Measurements from ENCODE around the gene CPZ. TPM values are rescaled to one million over a fixed set of nuclear protein-coding genes. Genes with fewer than 3 reads are reported as not detected.

CPZ gene
- total and polyA plus RNA-seq, 12 donors = 0.53 to 6.4 (median 3.9) TPM

DNA sequence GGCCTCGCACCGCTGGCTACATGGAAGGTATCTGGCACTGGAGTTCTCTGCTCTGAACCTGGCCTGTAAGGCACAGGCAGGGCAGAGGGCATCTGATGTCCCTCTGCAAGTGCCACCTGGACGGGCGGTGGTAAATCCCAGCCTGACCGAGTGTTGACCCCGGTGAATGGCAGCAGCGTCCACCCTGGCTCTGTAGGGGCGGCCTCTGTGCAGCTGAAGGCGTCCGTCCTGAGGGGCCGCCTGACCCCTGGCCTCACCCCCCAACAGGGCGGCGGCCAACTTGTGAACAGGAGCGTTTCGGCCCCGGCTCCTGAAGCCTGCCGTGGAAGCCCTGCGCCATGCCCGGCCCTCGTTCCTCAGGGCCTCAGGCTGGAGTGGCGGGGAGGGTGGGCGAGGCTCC is 51.4 kb downstream of the CPZ start:
- WGBS, 4 donors = 73 to 100% (median 85%) methylated on average over 2 to 22 of the region's 22 CpGs
- Histone ChIP-seq H3K4me3 (no peak overlapping the region), H3K27me3 (no peaks in the 10 kb centered on the region), H3K9me3 (replicated peaks in 1 of 3) (no peaks in the 10 kb centered on the region), H3K27ac (no peak overlapping the region), H3K4me1 (replicated peaks in 1 of 2) (no peaks in the 10 kb centered on the region), H3K36me3 (replicated peaks in 1 of 2) (no peaks in the 10 kb centered on the region)
- intact Hi-C loops (cut with DNase I) = no loop called here
- peak in 1 of 7 donors; percentile 3 for DNase-seq
- TF ChIP-seq, protein P1, sequence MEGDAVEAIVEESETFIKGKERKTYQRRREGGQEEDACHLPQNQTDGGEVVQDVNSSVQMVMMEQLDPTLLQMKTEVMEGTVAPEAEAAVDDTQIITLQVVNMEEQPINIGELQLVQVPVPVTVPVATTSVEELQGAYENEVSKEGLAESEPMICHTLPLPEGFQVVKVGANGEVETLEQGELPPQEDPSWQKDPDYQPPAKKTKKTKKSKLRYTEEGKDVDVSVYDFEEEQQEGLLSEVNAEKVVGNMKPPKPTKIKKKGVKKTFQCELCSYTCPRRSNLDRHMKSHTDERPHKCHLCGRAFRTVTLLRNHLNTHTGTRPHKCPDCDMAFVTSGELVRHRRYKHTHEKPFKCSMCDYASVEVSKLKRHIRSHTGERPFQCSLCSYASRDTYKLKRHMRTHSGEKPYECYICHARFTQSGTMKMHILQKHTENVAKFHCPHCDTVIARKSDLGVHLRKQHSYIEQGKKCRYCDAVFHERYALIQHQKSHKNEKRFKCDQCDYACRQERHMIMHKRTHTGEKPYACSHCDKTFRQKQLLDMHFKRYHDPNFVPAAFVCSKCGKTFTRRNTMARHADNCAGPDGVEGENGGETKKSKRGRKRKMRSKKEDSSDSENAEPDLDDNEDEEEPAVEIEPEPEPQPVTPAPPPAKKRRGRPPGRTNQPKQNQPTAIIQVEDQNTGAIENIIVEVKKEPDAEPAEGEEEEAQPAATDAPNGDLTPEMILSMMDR (IDR thresholded peaks at IDR 0.05) = no peak
- no peak for TF ChIP-seq POLR2A (IDR thresholded peaks at IDR 0.05)

DNA sequence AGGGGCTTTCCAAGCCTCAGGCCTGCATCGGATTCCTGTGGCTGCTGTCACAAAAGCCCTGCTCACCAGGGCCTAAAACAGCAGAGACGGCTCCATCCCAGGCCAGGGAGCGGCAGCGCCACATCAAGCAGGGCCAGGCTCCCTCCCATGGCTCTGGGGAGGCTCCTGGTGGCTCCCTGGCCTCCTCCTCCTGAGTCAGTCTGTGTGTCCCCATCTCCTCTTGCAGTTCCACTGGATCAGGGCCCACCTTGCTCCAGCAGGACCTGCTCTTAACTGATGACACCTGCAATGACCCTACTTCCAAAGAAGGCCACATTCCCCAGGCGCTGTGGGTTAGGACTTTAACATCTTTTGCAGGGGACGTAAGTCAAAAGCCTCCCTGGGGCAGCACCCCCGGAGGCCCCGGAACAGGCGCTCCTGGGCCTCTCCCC is 51.9 kb downstream of the CPZ start:
- no peak overlapping the region for H3K4me3 ChIP-seq
- intact Hi-C loops (cut with DNase I) = no loop called here
- no peaks in the 10 kb centered on the region for H3K9me3 ChIP-seq (replicated peaks in 1 of 3)
- no peaks in the 10 kb centered on the region for H3K36me3 ChIP-seq (replicated peaks in 1 of 2)
- H3K27me3 ChIP-seq = no peaks in the 10 kb centered on the region
- no peak overlapping the region for H3K27ac ChIP-seq
- WGBS, 4 donors = 74 to 86% (median 81%) methylated on average over 3 to 9 of the region's 9 CpGs
- peak in 1 of 7 donors; percentile 1 for DNase-seq
- TF ChIP-seq POLR2A (IDR thresholded peaks at IDR 0.05) = no peak
- TF ChIP-seq, protein P1 (IDR thresholded peaks at IDR 0.05) = no peak
- H3K4me1 ChIP-seq (replicated peaks in 1 of 2) = no peaks in the 10 kb centered on the region

DNA sequence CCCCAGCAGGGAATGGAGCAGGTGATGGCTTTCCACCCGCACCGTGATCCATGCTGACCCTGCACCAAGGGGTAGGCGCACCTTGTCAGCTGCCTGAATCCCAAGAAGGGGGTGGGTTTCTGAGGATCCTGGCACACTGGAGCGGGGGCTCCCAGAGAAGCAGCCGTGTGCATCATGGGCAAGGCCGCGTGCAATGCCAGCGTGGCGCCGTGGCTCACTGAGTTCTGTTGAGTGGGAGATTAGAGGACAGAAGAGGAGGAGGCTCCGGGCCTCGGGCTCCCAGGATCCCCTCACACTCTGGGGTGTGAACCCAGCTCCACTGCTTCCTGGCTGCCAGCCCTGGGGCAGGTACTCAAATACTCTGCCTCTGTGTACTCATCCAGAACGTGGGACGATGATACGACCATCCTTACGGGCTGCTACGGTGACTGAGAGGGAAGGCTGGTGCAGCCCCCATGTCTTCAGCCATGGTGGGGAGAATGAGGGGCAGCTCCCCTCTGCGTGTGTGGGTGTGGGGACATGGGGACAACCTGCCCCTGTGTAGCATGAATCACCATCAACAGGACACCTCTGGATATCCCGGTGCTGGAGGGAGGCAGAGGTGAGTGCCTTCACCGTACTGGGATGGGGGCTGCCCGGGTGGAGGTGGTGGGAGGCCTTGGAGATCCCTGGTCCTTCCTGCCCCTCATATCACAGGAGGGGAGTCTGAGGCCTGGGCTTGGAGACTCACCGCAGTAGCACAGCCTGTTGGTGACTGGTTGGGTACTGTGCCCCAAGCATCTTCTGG is 52.6 kb downstream of the CPZ start:
- DNase-seq = peak in 2 of 7 donors; percentile 5 to 9
- no peak overlapping the region for H3K4me3 ChIP-seq
- H3K4me1 ChIP-seq (replicated peaks in 1 of 2) = no peaks in the 10 kb centered on the region
- no peaks in the 10 kb centered on the region for H3K9me3 ChIP-seq (replicated peaks in 1 of 3)
- WGBS, 4 donors = 86 to 91% (median 90%) methylated on average over 13 to 22 of the region's 22 CpGs
- TF ChIP-seq, protein P1 (IDR thresholded peaks at IDR 0.05) = no peak
- TF ChIP-seq POLR2A (IDR thresholded peaks at IDR 0.05) = no peak
- H3K27me3 ChIP-seq = no peaks in the 10 kb centered on the region
- H3K36me3 ChIP-seq (replicated peaks in 1 of 2) = no peaks in the 10 kb centered on the region
- intact Hi-C loops (cut with DNase I) = no loop called here
- no peak overlapping the region for H3K27ac ChIP-seq

DNA sequence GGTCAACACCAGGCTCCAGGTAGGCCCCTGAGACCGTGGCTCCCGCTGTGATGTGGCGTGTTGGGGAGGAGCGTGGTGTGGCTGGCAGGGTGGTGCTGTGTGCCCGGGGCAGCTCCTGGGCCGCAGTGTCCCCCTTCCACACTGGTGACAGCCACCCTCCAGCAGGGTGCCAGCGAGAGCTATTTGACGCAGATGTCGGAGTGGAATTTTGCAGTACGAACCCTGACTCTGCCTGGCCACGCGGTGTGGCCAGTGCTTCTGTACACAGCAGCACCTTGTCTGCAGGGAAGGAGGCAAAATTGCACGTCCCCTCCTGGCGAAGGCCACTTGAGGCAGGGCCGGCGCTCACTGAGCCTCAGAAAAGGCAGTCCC is 53.2 kb downstream of the CPZ start:
- WGBS, 4 donors = 80 to 87% (median 84%) methylated on average over 6 to 16 of the region's 16 CpGs
- no peaks in the 10 kb centered on the region for H3K9me3 ChIP-seq (replicated peaks in 1 of 3)
- no peaks in the 10 kb centered on the region for H3K4me1 ChIP-seq (replicated peaks in 1 of 2)
- H3K36me3 ChIP-seq (replicated peaks in 1 of 2) = no peaks in the 10 kb centered on the region
- intact Hi-C loops (cut with DNase I) = no loop called here
- TF ChIP-seq POLR2A (IDR thresholded peaks at IDR 0.05) = no peak
- TF ChIP-seq, protein P1 (IDR thresholded peaks at IDR 0.05) = no peak
- H3K27me3 ChIP-seq = no peaks in the 10 kb centered on the region
- H3K27ac ChIP-seq = no peak overlapping the region
- DNase-seq = peak in 2 of 7 donors; percentile 5 to 6
- H3K4me3 ChIP-seq = no peak overlapping the region

All from adrenal gland (tissue), 12 donors.